ENCODE results near the gene RPS2. TPM values are rescaled to one million over a fixed set of nuclear protein-coding genes. Genes with fewer than 3 reads are reported as not detected.
A peak's percentile ranks its signal among the peaks of the same experiment; 100 is the strongest.

RPS2 gene
- total RNA-seq, 1 experiment from 2014 or later = 3,874 TPM

- peak overlapping the region; percentile 78 to 81 for H3K4me3 Mint-ChIP-seq
- peaks cover 26% of the 10 kb centered on the region; the same call in 1 of the 2 replicates for H3K79me2 ChIP-seq (ENCODE audit: insufficient read depth, low read length)
- no peak overlapping the region; a peak in 1 of 7 replicates for H3K27ac Mint-ChIP-seq
Measured at GRCh38 chr16:2008009-2008526, 43.4 kb upstream of the RPS2 start.

More at GRCh38 chr16:2008009-2008526, 43.4 kb upstream of the RPS2 start:
- H2AK5ac ChIP-seq (ENCODE audit: insufficient read length, low read length) = no peak overlapping the region
- peaks cover 22 to 36% of the 10 kb centered on the region in 2 experiments for H3K4me1 Mint-ChIP-seq
- no peak overlapping the region for H3K14ac ChIP-seq (ENCODE audit: insufficient read depth, low read length)
- peak overlapping the region; percentile 77 for H3K9ac ChIP-seq (ENCODE audit: extremely low read depth, insufficient read length, low read length)
- no peaks in the 10 kb centered on the region; the same call in 1 of the 2 replicates for H3K27me3 Mint-ChIP-seq (ENCODE audit: low read depth)
- no peak overlapping the region for H2BK120ac ChIP-seq (ENCODE audit: low read depth, low read length, poor library complexity, severe bottlenecking)
- no peak overlapping the region for H3K4ac ChIP-seq (ENCODE audit: low read depth, low read length)
- H2BK5ac ChIP-seq (ENCODE audit: insufficient read length, low read length) = no peak overlapping the region
- no peaks in the 10 kb centered on the region for H3K27me3 ChIP-seq (ENCODE audit: insufficient read depth, low read length)
- peak overlapping the region; percentile 73 for H3K4me2 ChIP-seq (ENCODE audit: insufficient read depth, insufficient read length, low read length)
- no peak overlapping the region for H3K27ac ChIP-seq (ENCODE audit: insufficient read length, low read depth, low read length)
- no peak overlapping the region for H2BK15ac ChIP-seq (ENCODE audit: low read depth, low read length)
- TF ChIP-seq CTCF (conservative IDR thresholded peaks at IDR 0.05) = no peak
- no peak overlapping the region for H3K23ac ChIP-seq (ENCODE audit: insufficient read length, low read depth, low read length)
- H3K79me1 ChIP-seq (ENCODE audit: insufficient read depth, low read depth, low read length, poor library complexity, severe bottlenecking) = peaks cover 23% of the 10 kb centered on the region
- H4K5ac ChIP-seq (ENCODE audit: insufficient read length, low read depth, low read length) = no peak overlapping the region
- H3K9me3 Mint-ChIP-seq = no peaks in the 10 kb centered on the region; a peak in 1 of 5 replicates
- H3T11ph ChIP-seq (ENCODE audit: low read length) = no peak overlapping the region
- H3K9me3 ChIP-seq (ENCODE audit: control insufficient read depth, low read depth, low read length) = no peaks in the 10 kb centered on the region
- no peak overlapping the region for H3K56ac ChIP-seq (ENCODE audit: insufficient read length, low read depth, low read length)
- H3K4me1 ChIP-seq (ENCODE audit: insufficient read depth, low read length) = peaks cover 6% of the 10 kb centered on the region; the same call in 1 of the 2 replicates
- no peak overlapping the region for H2BK20ac ChIP-seq (ENCODE audit: low read depth, low read length, poor library complexity, severe bottlenecking)
- peaks cover 11% of the 10 kb centered on the region for H3K23me2 ChIP-seq (ENCODE audit: insufficient read length, low read depth, low read length, poor library complexity, severe bottlenecking)
- H2AFZ ChIP-seq (ENCODE audit: low read length) = no peak overlapping the region
- no CpG with 5 or more reads among the region's 15 CpGs for WGBS (ENCODE audit: extremely low coverage, insufficient read length, low lambda C conversion rate)
- peaks cover 5 to 16% (median 12%) of the 10 kb centered on the region in 3 experiments for H3K36me3 Mint-ChIP-seq (ENCODE audit: insufficient read depth in 1 of 3, low read depth in 3 of 3)
- DNase-seq = no peak
- H4K91ac ChIP-seq (ENCODE audit: insufficient read length, low read depth, low read length) = no peak overlapping the region
- no peak overlapping the region for H3K18ac ChIP-seq (ENCODE audit: insufficient read length, low read depth, low read length)
- no peak overlapping the region for H4K8ac ChIP-seq (replicated peaks; ENCODE audit: insufficient read length, low read depth, low read length)
- no peaks in the 10 kb centered on the region for H4K20me1 ChIP-seq (ENCODE audit: control insufficient read depth, insufficient read depth, insufficient read length)
- no peak overlapping the region for H2BK12ac ChIP-seq (ENCODE audit: insufficient read length, low read depth, low read length)

All from H9 (cell line).